Neural progenitor cell (in vitro differentiated cells): ENCODE measurements around the gene PDE11A. TPM values are rescaled to one million over a fixed set of nuclear protein-coding genes. Genes with fewer than 3 reads are reported as not detected.

Experiments
- DNase-seq: peaks from one replicate; pipeline ENCODE4 v3.0.0-alpha.2; 2016; ENCODE audit warnings: low spot score
- H2AFZ ChIP-seq: fragments of 200-600 bp; sonication (generic); replicated peaks from 2 replicates; pipeline ENCODE4 v1.6.1; 2016; ENCODE audit warnings: antibody characterized with exemption
- H3F3A ChIP-seq: fragments of 200-600 bp; sonication (generic); 2 replicates; pipeline ENCODE4 v1.6.1; 2016; ENCODE audit warnings: antibody characterized with exemption, low read depth
- H3K27ac ChIP-seq: fragments of 200-600 bp; sonication (generic); 2 replicates; pipeline ENCODE4 v1.5.1; 2016; ENCODE audit warnings: mild to moderate bottlenecking
- H3K27me3 ChIP-seq: fragments of 200-600 bp; sonication (generic); 2 replicates; pipeline ENCODE4 v1.6.1; 2016; ENCODE audit warnings: mild to moderate bottlenecking, moderate library complexity
- H3K36me3 ChIP-seq: fragments of 200-600 bp; sonication (generic); 2 replicates; pipeline ENCODE4 v1.5.1; 2016
- H3K4me1 ChIP-seq: fragments of 200-600 bp; sonication (generic); 2 replicates; pipeline ENCODE4 v1.6.1; 2016; ENCODE audit warnings: mixed run types
- H3K4me2 ChIP-seq: fragments of 200-600 bp; sonication (generic); 2 replicates; pipeline ENCODE4 v1.6.1; 2016
- H3K4me3 ChIP-seq: fragments of 200-600 bp; sonication (generic); 2 replicates; pipeline ENCODE4 v1.5.1; 2016
- H3K79me2 ChIP-seq: fragments of 200-600 bp; sonication (generic); 2 replicates; pipeline ENCODE4 v1.6.1; 2016; ENCODE audit warnings: low read depth
- H3K9ac ChIP-seq: fragments of 200-600 bp; sonication (generic); 2 replicates; pipeline ENCODE4 v1.6.1; 2016
- H3K9me3 ChIP-seq: fragments of 200-600 bp; sonication (generic); 2 replicates; pipeline ENCODE4 v1.5.1; 2016; ENCODE audit warnings: low read depth
- H4K20me1 ChIP-seq: fragments of 200-600 bp; sonication (generic); 2 replicates; pipeline ENCODE4 v1.6.1; 2016; ENCODE audit warnings: low read depth
- H3K27ac Mint-ChIP-seq: 3 replicates; pipeline ENCODE4 v1.8.0; 2021; ENCODE audit warnings: mixed read lengths
- H3K27me3 Mint-ChIP-seq: 2 replicates; pipeline ENCODE4 v1.8.0; 2022; ENCODE audit warnings: low read depth, mild to moderate bottlenecking, inconsistent platforms, moderate library complexity, mixed read lengths; ENCODE audit not compliant: insufficient read depth
- H3K36me3 Mint-ChIP-seq: 3 replicates; pipeline ENCODE4 v1.8.0; 2021; ENCODE audit warnings: mixed read lengths
- H3K4me1 Mint-ChIP-seq: 3 replicates; pipeline ENCODE4 v1.8.0; 2021; ENCODE audit warnings: mixed read lengths
- H3K4me3 Mint-ChIP-seq: 3 replicates; pipeline ENCODE4 v1.8.0; 2021; ENCODE audit warnings: mild to moderate bottlenecking, moderate library complexity, mixed read lengths
- H3K9me3 Mint-ChIP-seq: 3 replicates; pipeline ENCODE4 v1.8.0; 2020; ENCODE audit warnings: mixed read lengths
- EZH2 ChIP-seq: fragments of 200-600 bp; sonication (generic); IDR thresholded peaks from 2 replicates; pipeline ENCODE4 v1.6.1; 2017; ENCODE audit warnings: antibody characterized with exemption, mild to moderate bottlenecking, moderate library complexity
- EZH2phosphoT487 ChIP-seq: fragments of 200-600 bp; sonication (generic); IDR thresholded peaks from 2 replicates; pipeline ENCODE4 v1.6.1; 2017; ENCODE audit warnings: antibody characterized with exemption
- total RNA-seq: library from RNA; depleted of rRNA; stranded (reverse); fragments of >200 nt; gene quantifications from 2 replicates; pipeline ENCODE4 v1.2.3, GENCODE V29; 2015; ENCODE audit warnings: low replicate concordance
- TF ChIP-seq, protein P1 (sequence below): fragments of 200-600 bp; sonication (generic); IDR thresholded peaks from 2 replicates; pipeline ENCODE4 v1.5.1; 2017; ENCODE audit warnings: antibody characterized with exemption, mild to moderate bottlenecking

Gene PDE11A
- total RNA-seq, 1 donor from 2014 or later, result 0.13 TPM

DNA sequence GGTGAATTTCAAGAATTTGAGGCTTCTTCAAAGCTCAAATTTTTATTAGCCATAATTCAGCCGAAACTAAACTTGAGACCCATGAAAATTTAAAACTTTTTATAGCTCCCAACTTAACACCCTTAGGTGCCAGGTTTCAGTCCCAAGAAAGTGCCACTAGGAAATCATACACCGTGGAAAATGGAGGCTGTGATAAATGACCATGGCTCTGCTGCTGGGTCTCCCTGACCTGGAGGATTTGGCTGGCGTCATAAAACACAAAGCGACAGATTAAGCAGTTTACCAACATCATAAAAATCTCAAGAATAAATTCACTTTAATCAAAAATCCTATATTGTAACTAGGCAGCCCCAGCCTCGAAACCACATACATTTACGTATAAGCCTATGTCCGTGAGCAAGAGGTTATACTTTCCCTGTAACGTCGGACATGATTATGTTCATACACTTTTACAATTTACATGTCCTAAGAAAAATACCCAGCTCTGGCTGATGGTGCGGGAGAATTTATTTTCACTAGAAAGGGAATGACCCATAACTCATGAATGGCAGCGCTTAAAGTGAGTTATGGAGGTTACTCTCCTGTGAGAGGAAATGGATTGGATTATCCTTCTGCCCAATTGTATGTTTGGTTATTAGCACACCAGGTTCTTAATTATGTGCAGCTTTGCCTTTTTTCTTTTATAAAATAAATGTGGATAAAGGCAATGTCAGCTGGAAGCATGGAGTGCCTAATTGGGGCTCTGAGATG is 350.6 kb downstream of the PDE11A start:
- H3K4me3 Mint-ChIP-seq, result no peak overlapping the region
- Histone ChIP-seq H3K36me3 (no peaks in the 10 kb centered on the region), H3K9me3 (no peaks in the 10 kb centered on the region), H3K27me3 (peaks cover 75% of the 10 kb centered on the region), H3K4me1 (no peaks in the 10 kb centered on the region), H3K9ac (no peak overlapping the region), H4K20me1 (no peaks in the 10 kb centered on the region), H3K4me3 (no peak overlapping the region), H3K27ac (no peak overlapping the region), H3F3A (no peaks in the 10 kb centered on the region), H2AFZ (no peak overlapping the region), H3K79me2 (no peaks in the 10 kb centered on the region), H3K4me2 (no peak overlapping the region)
- peaks cover 17% of the 10 kb centered on the region for H3K4me1 Mint-ChIP-seq
- no peak for TF ChIP-seq EZH2
- TF ChIP-seq, protein P1, sequence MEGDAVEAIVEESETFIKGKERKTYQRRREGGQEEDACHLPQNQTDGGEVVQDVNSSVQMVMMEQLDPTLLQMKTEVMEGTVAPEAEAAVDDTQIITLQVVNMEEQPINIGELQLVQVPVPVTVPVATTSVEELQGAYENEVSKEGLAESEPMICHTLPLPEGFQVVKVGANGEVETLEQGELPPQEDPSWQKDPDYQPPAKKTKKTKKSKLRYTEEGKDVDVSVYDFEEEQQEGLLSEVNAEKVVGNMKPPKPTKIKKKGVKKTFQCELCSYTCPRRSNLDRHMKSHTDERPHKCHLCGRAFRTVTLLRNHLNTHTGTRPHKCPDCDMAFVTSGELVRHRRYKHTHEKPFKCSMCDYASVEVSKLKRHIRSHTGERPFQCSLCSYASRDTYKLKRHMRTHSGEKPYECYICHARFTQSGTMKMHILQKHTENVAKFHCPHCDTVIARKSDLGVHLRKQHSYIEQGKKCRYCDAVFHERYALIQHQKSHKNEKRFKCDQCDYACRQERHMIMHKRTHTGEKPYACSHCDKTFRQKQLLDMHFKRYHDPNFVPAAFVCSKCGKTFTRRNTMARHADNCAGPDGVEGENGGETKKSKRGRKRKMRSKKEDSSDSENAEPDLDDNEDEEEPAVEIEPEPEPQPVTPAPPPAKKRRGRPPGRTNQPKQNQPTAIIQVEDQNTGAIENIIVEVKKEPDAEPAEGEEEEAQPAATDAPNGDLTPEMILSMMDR, result no peak
- no peak for TF ChIP-seq EZH2phosphoT487
- DNase-seq, result no peak
- no peaks in the 10 kb centered on the region for H3K36me3 Mint-ChIP-seq
- peaks cover 2% of the 10 kb centered on the region for H3K27me3 Mint-ChIP-seq
- H3K9me3 Mint-ChIP-seq, result no peaks in the 10 kb centered on the region
- H3K27ac Mint-ChIP-seq, result no peak overlapping the region

DNA sequence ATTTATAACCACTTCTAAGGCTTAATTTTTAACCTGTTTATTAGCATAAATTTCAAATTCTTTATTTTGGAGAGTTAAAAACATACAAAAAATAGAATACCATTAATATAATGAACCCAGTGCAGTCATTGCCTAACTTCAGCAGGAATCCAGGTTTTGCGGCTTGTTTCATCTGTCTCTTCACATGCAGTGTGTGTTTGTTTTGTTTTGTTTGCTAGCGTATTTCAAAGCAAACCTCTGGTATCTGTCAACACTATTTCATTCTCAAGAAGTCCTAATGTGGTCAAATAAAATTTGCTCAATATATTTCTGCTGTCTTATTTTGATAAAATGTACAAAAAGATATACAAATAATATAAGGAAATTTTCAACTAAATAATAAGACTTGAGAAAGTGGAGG is 351.5 kb downstream of the PDE11A start:
- TF ChIP-seq EZH2, result no peak
- TF ChIP-seq, protein P1, result no peak
- no peak for TF ChIP-seq EZH2phosphoT487
- Mint-ChIP-seq H3K27me3 (peaks cover 2% of the 10 kb centered on the region), H3K36me3 (no peaks in the 10 kb centered on the region), H3K9me3 (no peaks in the 10 kb centered on the region), H3K4me3 (no peak overlapping the region), H3K27ac (no peak overlapping the region), H3K4me1 (peaks cover 17% of the 10 kb centered on the region)
- Histone ChIP-seq H3K9ac (no peak overlapping the region), H3K4me2 (no peak overlapping the region), H3K27me3 (peaks cover 66% of the 10 kb centered on the region), H3K9me3 (no peaks in the 10 kb centered on the region), H3F3A (no peaks in the 10 kb centered on the region), H3K79me2 (no peaks in the 10 kb centered on the region), H3K4me3 (no peak overlapping the region), H3K4me1 (no peaks in the 10 kb centered on the region), H3K27ac (no peak overlapping the region), H2AFZ (no peak overlapping the region), H3K36me3 (no peaks in the 10 kb centered on the region), H4K20me1 (no peaks in the 10 kb centered on the region)
- DNase-seq, result no peak

DNA sequence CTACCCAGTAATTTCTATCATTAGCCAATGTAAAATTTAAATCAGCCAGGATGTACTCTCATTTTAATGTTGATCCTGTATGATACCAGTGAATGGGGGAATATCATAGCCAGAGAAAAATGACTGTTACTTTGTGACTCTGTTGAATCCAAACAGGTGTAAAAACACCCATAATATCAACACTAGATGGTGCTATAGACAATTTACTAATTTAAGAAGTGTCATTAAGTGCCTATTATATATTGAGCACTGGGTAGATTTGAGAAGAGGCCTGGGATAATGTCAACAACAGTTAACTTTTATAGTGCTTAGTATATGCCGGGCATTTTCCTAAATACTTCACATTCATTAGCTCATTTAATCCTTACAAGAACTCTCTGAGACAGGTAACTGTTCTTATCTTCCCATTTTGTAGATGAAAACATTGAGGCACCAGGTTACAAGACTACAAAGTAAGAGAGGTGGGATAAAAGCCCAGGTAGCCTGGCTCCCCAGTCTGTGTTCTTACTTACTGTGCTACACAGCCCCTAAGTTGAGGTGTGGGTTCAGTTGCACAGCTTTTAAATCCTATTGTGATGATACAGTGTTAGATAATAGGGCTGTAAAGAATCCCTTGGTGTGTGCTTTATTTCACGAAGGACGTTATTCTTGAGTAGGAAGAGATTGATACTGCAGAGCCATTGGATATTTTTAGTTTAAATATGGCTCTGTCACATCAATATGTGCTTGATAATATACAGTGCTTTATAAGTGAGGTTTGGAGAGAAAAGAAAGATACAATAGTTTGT is 354.6 kb downstream of the PDE11A start:
- Histone ChIP-seq H3K27ac (no peak overlapping the region), H3K9ac (no peak overlapping the region), H3K4me3 (no peak overlapping the region), H3F3A (no peaks in the 10 kb centered on the region), H3K4me2 (no peak overlapping the region), H3K27me3 (peaks cover 45% of the 10 kb centered on the region), H3K79me2 (no peaks in the 10 kb centered on the region), H4K20me1 (no peaks in the 10 kb centered on the region), H3K36me3 (no peaks in the 10 kb centered on the region), H2AFZ (no peak overlapping the region), H3K9me3 (no peaks in the 10 kb centered on the region), H3K4me1 (no peaks in the 10 kb centered on the region)
- Mint-ChIP-seq H3K9me3 (no peaks in the 10 kb centered on the region), H3K27me3 (peaks cover 2% of the 10 kb centered on the region), H3K36me3 (no peaks in the 10 kb centered on the region), H3K4me1 (peaks cover 13% of the 10 kb centered on the region), H3K4me3 (no peak overlapping the region), H3K27ac (no peak overlapping the region)
- no peak for DNase-seq
- TF ChIP-seq, protein P1, result peak; percentile 40
- TF ChIP-seq EZH2 (no peak), EZH2phosphoT487 (no peak)
